Pancreas (tissue), 10 donors: ENCODE results near the gene LRBA. TPM values are rescaled to one million over a fixed set of nuclear protein-coding genes. Genes with fewer than 3 reads are reported as not detected.

Experiments
- ATAC-seq, 4 donors: fragments of 200-7000 bp; cut with Tn5 transposase; one replicate each; pipeline versions ENCODE4 v1.8.0 to v1.9.1; 2020; ENCODE audit warnings: mild to moderate bottlenecking in 4 of 4, moderate library complexity in 4 of 4
- DNase-seq, 6 donors: peaks; one replicate each; pipeline ENCODE4 v3.0.0-alpha.2; 2020
- FAIRE-seq: peaks from 2 replicates; lab custom pipeline; 2012; peaks lifted over from hg19 to GRCh38; lab: Jason Lieb, UNC
- H3K27ac ChIP-seq, 4 donors: fragments of 200-600 bp; sonication (generic); 1 replicate in 3 of 4; 2 replicates in 1 of 4; pipeline versions ENCODE4 v1.5.0 to v1.8.0; 2020
- H3K27me3 ChIP-seq, 4 donors: fragments of 200-600 bp; one replicate each; pipeline ENCODE4 v1.8.0; 2021
- H3K36me3 ChIP-seq, 3 donors: fragments of 200-600 bp; sonication (generic) in 1 of 3; one replicate each; pipeline versions ENCODE4 v1.5.0 to v1.8.0; 2020 to 2021
- H3K4me1 ChIP-seq, 3 donors: fragments of 200-600 bp; one replicate each; pipeline ENCODE4 v1.8.0; 2021
- H3K4me3 ChIP-seq, 4 donors: fragments of 200-600 bp; sonication (generic) in 2 of 4; one replicate each; pipeline versions ENCODE4 v1.5.0 to v1.8.0; 2020 to 2021
- H3K9me3 ChIP-seq, 4 donors: fragments of 200-600 bp; one replicate each; pipeline ENCODE4 v1.8.0; 2021
- CTCF ChIP-seq, 4 donors: fragments of 200-600 bp; sonication (generic) in 3 of 4; IDR thresholded peaks; one replicate each; pipeline versions ENCODE4 v1.5.0 to v1.8.0; 2021; ENCODE audit warnings: antibody characterized with exemption in 4 of 4
- WGBS, 2 donors: extraction: QIAGEN DNeasy Blood & Tissue Kit; methylation state at CpG; one replicate each; pipeline ENCODE4 v1.1.7; 2013; 5-methylcytosine and 5-hydroxymethylcytosine counted together
- intact Hi-C, 3 donors: fragments of 100-400 bp; cut with DNase I; formaldehyde crosslinking; loops; one replicate each; pipeline versions ENCODE4 v1.11.1 to v1.14.2; 2022
- polyA plus RNA-seq, 2 donors: library from polyadenylated mRNA; stranded (reverse); fragments of 200-250 nt; gene quantifications; one replicate each; pipeline ENCODE4 v1.2.3, GENCODE V29; 2013
- total RNA-seq, 6 donors: library from RNA; stranded (reverse); fragmentation: NEBNext Ultra II Directional in 4 of 6; extraction: Animal tissue kit (Norgen Biotek cat#: 25700) in 4 of 6; gene quantifications; one replicate each; pipeline versions ENCODE4 v1.2.1 to v1.2.4, GENCODE V29; 2021 to 2023
- donor health status: healthy with polysubstance abuse.
- donor health status: DM: no; HTN: no; CAD: no; lungs with moderate emphysema.
- donor health status: DM: no; HTN: no; CAD: no.
- donor health status: control.
- donor health status: control.
- donor health status: Bipolar disorder and iron deficiency.
- donor health status: DM: yes; HTN: yes; CAD: no.
- donor health status: DM: no; HTN: no; CAD: no.
- donor health status: DM: no; HTN: no; CAD: no.
- donor health status: DM: yes; HTN: yes; CAD: no.

Gene LRBA
- total and polyA plus RNA-seq, 8 donors = 6.6 to 35.3 (median 22.3) TPM

GRCh38 chr4:150574678-150575077 lies 440.4 kb downstream of the LRBA start:
- no peaks in the 10 kb centered on the region for H3K9me3 ChIP-seq
- no peak overlapping the region for H3K27ac ChIP-seq
- ATAC-seq = no peak
- FAIRE-seq = peak; percentile 59
- no peak for TF ChIP-seq CTCF (IDR thresholded peaks at IDR 0.05)
- DNase-seq = no peak
- H3K36me3 ChIP-seq = no peaks in the 10 kb centered on the region
- intact Hi-C loops = no loop called here
- H3K27me3 ChIP-seq = no peaks in the 10 kb centered on the region
- whole genome bisulfite sequencing, 2 donors = 81 to 86% methylated on average over 3 of the region's 3 CpGs
- H3K4me3 ChIP-seq = no peak overlapping the region
- peaks cover 8 to 17% (median 15%) of the 10 kb centered on the region in 3 donors for H3K4me1 ChIP-seq

DNA sequence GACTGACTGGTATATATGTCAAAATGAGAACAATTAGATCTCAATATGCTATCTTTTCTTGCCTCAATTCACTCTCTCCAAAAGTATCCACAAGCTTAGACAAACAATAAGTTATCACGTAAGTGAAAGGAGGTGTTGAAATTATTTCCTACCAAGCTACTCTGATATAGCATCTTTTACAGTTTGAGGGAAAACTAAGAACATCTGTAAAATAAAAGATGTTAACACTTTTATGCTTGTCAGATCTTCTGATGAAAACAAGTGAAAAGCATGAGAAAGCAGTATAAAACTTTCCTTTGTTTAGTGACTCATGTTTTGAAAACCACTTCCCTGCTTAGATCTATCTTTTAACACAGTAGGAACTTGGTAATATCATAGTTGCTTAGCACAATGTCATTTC lies 441.6 kb downstream of the LRBA start:
- no peak for DNase-seq
- intact Hi-C loops = no loop called here
- Histone ChIP-seq H3K27me3 (no peaks in the 10 kb centered on the region), H3K36me3 (no peaks in the 10 kb centered on the region), H3K4me1 (peaks cover 8 to 15% (median 13%) of the 10 kb centered on the region in 3 donors), H3K27ac (no peak overlapping the region), H3K4me3 (no peak overlapping the region), H3K9me3 (no peaks in the 10 kb centered on the region)
- 62 to 66% methylated on average over 1 of the region's 1 CpG for WGBS, 2 donors
- ATAC-seq = no peak
- TF ChIP-seq CTCF (IDR thresholded peaks at IDR 0.05) = no peak
- no peak for FAIRE-seq

DNA sequence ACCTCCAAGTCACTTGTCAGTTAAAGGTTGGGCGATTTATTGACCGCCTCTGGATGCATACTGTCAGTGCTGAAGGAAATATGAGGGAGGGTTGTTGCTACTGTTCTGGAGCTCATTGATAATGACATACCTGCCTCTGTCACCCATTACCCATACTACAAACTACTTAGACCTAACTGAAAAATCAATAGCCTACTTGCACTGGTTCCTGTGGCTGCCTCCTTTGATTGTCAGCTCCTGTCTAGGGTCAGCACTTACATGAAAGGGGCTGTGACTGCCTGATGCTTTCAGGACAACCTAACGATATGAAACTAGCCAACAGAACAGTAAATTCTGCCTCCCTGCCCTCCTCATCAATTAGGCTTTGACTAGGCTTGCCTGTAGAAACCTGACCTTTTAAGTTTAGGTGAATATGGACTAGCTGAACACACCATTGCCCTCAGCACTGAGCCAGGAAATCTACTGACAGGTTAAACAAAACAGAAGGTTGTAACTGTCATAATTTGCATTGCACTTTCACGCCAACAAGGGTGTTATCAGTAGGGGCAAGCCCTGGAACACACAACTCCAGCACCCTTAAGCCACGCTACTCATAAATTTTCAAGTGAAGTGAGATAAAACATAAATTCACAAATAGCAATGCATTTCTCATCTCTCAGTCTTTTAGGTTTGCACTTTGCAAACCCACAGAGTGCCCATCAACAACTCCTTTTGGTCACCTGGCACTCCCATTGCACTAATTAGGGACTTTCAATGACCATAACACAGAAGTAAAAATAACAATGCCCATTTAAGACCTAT lies 442.2 kb downstream of the LRBA start:
- Histone ChIP-seq H3K27me3 (no peaks in the 10 kb centered on the region), H3K4me3 (no peak overlapping the region), H3K4me1 (peaks cover 4 to 11% (median 8%) of the 10 kb centered on the region in 3 donors), H3K36me3 (no peaks in the 10 kb centered on the region), H3K27ac (no peak overlapping the region), H3K9me3 (no peaks in the 10 kb centered on the region)
- no peak for TF ChIP-seq CTCF (IDR thresholded peaks at IDR 0.05)
- ATAC-seq (no peak), FAIRE-seq (no peak), DNase-seq (no peak)
- intact Hi-C loops = no loop called here
- 64 to 74% methylated on average over 5 of the region's 5 CpGs for WGBS, 2 donors

DNA sequence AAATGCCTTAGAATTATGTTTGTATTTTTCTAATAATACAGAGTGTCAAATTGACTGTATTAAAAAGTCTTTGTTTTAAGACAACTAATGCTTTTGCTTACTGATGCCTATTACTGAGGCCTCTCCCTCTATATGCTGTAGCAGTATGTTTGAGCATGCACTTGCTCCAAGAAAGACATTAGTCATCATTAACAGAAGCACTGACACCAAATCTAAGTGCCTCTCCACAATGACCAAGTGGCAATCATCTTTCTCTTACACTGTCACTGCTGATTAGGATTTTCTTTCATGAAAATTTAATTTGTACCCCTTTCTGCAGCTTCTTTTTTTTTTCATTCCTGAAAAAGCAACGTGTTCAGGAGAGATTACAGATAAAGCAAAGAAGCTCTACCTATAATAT lies 444.2 kb downstream of the LRBA start:
- ATAC-seq = no peak
- DNase-seq = no peak
- Histone ChIP-seq H3K4me3 (no peak overlapping the region), H3K9me3 (no peaks in the 10 kb centered on the region), H3K36me3 (no peaks in the 10 kb centered on the region), H3K27ac (no peak overlapping the region), H3K27me3 (no peaks in the 10 kb centered on the region), H3K4me1 (no peaks in the 10 kb centered on the region)
- TF ChIP-seq CTCF (IDR thresholded peaks at IDR 0.05) = no peak
- WGBS, 2 donors = 67 to 71% methylated on average over 1 of the region's 1 CpG
- intact Hi-C loops = no loop called here
- no peak for FAIRE-seq

DNA sequence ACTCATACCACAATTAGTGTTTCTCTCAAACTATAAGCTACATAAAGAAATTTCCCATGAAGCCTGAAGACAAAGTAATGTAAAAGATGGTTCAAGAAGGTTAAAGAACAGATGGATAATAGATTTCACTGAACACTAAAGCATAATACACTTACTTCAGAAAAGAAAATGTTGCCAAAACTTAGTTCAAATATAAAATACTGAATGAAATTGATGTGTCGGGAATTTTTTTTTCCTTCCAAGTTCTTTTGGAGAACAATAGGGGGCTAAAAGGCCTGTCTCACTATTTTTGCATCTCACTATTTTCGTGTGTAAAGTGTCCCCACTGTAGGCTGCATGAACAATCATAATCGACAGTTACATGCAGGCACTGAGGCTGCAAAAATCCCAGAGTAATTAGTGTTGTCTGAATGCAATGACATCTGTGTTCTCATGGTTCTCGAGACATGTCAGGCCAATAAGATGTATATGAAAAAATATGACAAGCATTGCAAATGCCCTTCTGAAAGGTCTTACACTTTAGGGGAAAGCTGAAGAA lies 445.0 kb downstream of the LRBA start:
- Histone ChIP-seq H3K36me3 (no peaks in the 10 kb centered on the region), H3K4me3 (no peak overlapping the region), H3K27me3 (no peaks in the 10 kb centered on the region), H3K4me1 (no peaks in the 10 kb centered on the region), H3K9me3 (no peaks in the 10 kb centered on the region), H3K27ac (no peak overlapping the region)
- 87 to 88% methylated on average over 4 of the region's 4 CpGs for WGBS, 2 donors
- intact Hi-C loops = no loop called here
- no peak for FAIRE-seq
- no peak for ATAC-seq
- TF ChIP-seq CTCF (IDR thresholded peaks at IDR 0.05) = no peak
- no peak for DNase-seq
